ENCODE data around the gene ERC1. TPM values are rescaled to one million over a fixed set of nuclear protein-coding genes. Genes with fewer than 3 reads are reported as not detected.

The ERC1 gene
- total RNA-seq, 1 experiment from 2014 or later = 39.4 TPM

- Mint-ChIP-seq H3K27me3 (ENCODE audit: unreplicated experiment) (no peaks in the 10 kb centered on the region), H3K4me1 (ENCODE audit: low read depth, unreplicated experiment) (no peaks in the 10 kb centered on the region), H3K27ac (ENCODE audit: unreplicated experiment) (no peak overlapping the region), H3K36me3 (ENCODE audit: insufficient read depth, unreplicated experiment) (no peaks in the 10 kb centered on the region), H3K9me3 (ENCODE audit: low read depth, unreplicated experiment) (no peaks in the 10 kb centered on the region), H3K4me3 (ENCODE audit: low read depth, unreplicated experiment) (no peak overlapping the region)
- intact Hi-C loops (cut with micrococcal nuclease; ENCODE audit: unreplicated experiment) = no loop called here
- no TSS peak for BruUV-seq (replicated peaks)
- TF ChIP-seq CTCF (IDR thresholded peaks at IDR 0.05; ENCODE audit: unreplicated experiment) = no peak
- no peak for DNase-seq
- CTCF ChIA-PET = interaction anchor here (1.2 kb wide), 1 partner anchor 13 kb away, joined by 3 read pairs; no protein-coding TSS in a partner anchor
Observed at GRCh38 chr12:1305791-1306500, 314.9 kb downstream of the ERC1 start.

GRCh38 chr12:1306817-1307216 is 315.8 kb downstream of the ERC1 start:
- Mint-ChIP-seq H3K4me3 (ENCODE audit: low read depth, unreplicated experiment) (no peak overlapping the region), H3K36me3 (ENCODE audit: insufficient read depth, unreplicated experiment) (no peaks in the 10 kb centered on the region), H3K27me3 (ENCODE audit: unreplicated experiment) (no peaks in the 10 kb centered on the region), H3K9me3 (ENCODE audit: low read depth, unreplicated experiment) (no peaks in the 10 kb centered on the region), H3K4me1 (ENCODE audit: low read depth, unreplicated experiment) (no peaks in the 10 kb centered on the region), H3K27ac (ENCODE audit: unreplicated experiment) (no peak overlapping the region)
- TF ChIP-seq CTCF (IDR thresholded peaks at IDR 0.05; ENCODE audit: unreplicated experiment) = no peak
- no peak for DNase-seq
- CTCF ChIA-PET = interaction anchor here (0.6 kb wide), 1 partner anchor 897 kb away, joined by 5 read pairs; no protein-coding TSS in a partner anchor
- BruUV-seq (replicated peaks) = no TSS peak
- intact Hi-C loops (cut with micrococcal nuclease; ENCODE audit: unreplicated experiment) = no loop called here

GRCh38 chr12:1307796-1308195 is 316.8 kb downstream of the ERC1 start:
- no peaks in the 10 kb centered on the region for H3K9me3 Mint-ChIP-seq (ENCODE audit: low read depth, unreplicated experiment)
- no TSS peak for BruUV-seq (replicated peaks)
- H3K36me3 Mint-ChIP-seq (ENCODE audit: insufficient read depth, unreplicated experiment) = no peaks in the 10 kb centered on the region
- intact Hi-C loops (cut with micrococcal nuclease; ENCODE audit: unreplicated experiment) = no loop called here
- no peak for DNase-seq
- H3K27me3 Mint-ChIP-seq (ENCODE audit: unreplicated experiment) = no peaks in the 10 kb centered on the region
- TF ChIP-seq CTCF (IDR thresholded peaks at IDR 0.05; ENCODE audit: unreplicated experiment) = no peak
- H3K4me1 Mint-ChIP-seq (ENCODE audit: low read depth, unreplicated experiment) = no peaks in the 10 kb centered on the region
- H3K27ac Mint-ChIP-seq (ENCODE audit: unreplicated experiment) = no peak overlapping the region
- CTCF ChIA-PET = no interaction called here
- H3K4me3 Mint-ChIP-seq (ENCODE audit: low read depth, unreplicated experiment) = no peak overlapping the region

- no TSS peak for BruUV-seq (replicated peaks)
- intact Hi-C loops (cut with micrococcal nuclease; ENCODE audit: unreplicated experiment) = no loop called here
- no peak for DNase-seq
- Mint-ChIP-seq H3K4me1 (ENCODE audit: low read depth, unreplicated experiment) (no peaks in the 10 kb centered on the region), H3K36me3 (ENCODE audit: insufficient read depth, unreplicated experiment) (no peaks in the 10 kb centered on the region), H3K4me3 (ENCODE audit: low read depth, unreplicated experiment) (no peak overlapping the region), H3K9me3 (ENCODE audit: low read depth, unreplicated experiment) (no peaks in the 10 kb centered on the region), H3K27me3 (ENCODE audit: unreplicated experiment) (no peaks in the 10 kb centered on the region), H3K27ac (ENCODE audit: unreplicated experiment) (no peak overlapping the region)
- CTCF ChIA-PET = no interaction called here
- no peak for TF ChIP-seq CTCF (IDR thresholded peaks at IDR 0.05; ENCODE audit: unreplicated experiment)
Observed at GRCh38 chr12:1309613-1310012, 318.6 kb downstream of the ERC1 start.
